ENCODE results near the gene ZNF845. TPM values are rescaled to one million over a fixed set of nuclear protein-coding genes. Genes with fewer than 3 reads are reported as not detected.

The ZNF845 gene
- total and polyA plus RNA-seq, 10 donors = 2.0 to 10.5 (median 8.1) TPM

DNA sequence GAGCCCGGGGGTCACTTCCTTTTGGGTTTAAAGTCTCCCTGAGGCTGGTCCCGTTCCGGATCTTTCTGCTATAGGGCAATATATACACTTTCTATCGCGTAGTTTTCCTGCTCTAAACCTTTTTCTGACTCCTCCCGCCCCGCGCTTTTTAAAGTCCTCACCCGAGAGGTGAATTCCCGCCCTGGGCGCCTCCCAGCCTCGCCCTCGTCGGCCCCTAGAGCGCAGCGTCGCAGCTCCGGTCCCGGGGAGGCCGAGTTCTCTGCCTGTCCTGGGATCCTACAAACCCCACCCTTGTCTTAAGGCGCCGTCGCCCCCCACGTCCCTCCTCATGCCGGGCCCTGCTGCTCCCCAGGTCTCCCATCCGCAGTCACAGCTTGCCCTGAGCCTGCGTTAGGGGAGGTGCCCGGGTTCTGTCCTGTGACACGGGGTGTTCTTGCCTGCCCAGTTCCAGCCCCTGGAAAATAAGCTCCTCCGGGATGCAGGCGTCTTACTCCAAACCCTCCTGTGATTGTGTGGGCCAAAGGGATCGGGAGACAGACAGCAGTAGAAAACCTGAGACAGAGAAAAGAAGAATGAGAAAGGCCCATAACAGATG is 32.4 kb downstream of the ZNF845 start:
- peaks cover 0 to 21% (median 0%) of the 10 kb centered on the region in 8 donors for H3K9me3 ChIP-seq
- H3K36me3 ChIP-seq = peaks cover 0 to 8% (median 0%) of the 10 kb centered on the region in 6 donors
- H3K27me3 ChIP-seq (replicated peaks in 1 of 7) = no peaks in the 10 kb centered on the region
- H3K4me3 ChIP-seq = peak overlapping the region; percentile 48 to 90 (median 68)
- H3K27ac ChIP-seq = peak overlapping the region; percentile 30 to 88 (median 79)
- peak; percentile 81 for DNase-seq
- H3K4me1 ChIP-seq = peaks cover 0 to 20% (median 14%) of the 10 kb centered on the region in 6 donors
- WGBS, 5 donors = 0 to 2% (median 1%) methylated on average over 21 to 32 of the region's 32 CpGs
- TF ChIP-seq POLR2AphosphoS5 (IDR thresholded peaks at IDR 0.05) = no peak
- TF ChIP-seq, protein P1, sequence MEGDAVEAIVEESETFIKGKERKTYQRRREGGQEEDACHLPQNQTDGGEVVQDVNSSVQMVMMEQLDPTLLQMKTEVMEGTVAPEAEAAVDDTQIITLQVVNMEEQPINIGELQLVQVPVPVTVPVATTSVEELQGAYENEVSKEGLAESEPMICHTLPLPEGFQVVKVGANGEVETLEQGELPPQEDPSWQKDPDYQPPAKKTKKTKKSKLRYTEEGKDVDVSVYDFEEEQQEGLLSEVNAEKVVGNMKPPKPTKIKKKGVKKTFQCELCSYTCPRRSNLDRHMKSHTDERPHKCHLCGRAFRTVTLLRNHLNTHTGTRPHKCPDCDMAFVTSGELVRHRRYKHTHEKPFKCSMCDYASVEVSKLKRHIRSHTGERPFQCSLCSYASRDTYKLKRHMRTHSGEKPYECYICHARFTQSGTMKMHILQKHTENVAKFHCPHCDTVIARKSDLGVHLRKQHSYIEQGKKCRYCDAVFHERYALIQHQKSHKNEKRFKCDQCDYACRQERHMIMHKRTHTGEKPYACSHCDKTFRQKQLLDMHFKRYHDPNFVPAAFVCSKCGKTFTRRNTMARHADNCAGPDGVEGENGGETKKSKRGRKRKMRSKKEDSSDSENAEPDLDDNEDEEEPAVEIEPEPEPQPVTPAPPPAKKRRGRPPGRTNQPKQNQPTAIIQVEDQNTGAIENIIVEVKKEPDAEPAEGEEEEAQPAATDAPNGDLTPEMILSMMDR (IDR thresholded peaks at IDR 0.05 in 8 of 11, conservative IDR thresholded peaks at IDR 0.05 in 3 of 11) = no peak
- no peak for TF ChIP-seq POLR2A (IDR thresholded peaks at IDR 0.05)
- intact Hi-C loops (cut with DNase I; ENCODE audit: low total_unique reads) = loop anchor here (10.0 kb wide), 1 partner anchor 171 kb away; the partner anchor contains the start of gene ZNF665

DNA sequence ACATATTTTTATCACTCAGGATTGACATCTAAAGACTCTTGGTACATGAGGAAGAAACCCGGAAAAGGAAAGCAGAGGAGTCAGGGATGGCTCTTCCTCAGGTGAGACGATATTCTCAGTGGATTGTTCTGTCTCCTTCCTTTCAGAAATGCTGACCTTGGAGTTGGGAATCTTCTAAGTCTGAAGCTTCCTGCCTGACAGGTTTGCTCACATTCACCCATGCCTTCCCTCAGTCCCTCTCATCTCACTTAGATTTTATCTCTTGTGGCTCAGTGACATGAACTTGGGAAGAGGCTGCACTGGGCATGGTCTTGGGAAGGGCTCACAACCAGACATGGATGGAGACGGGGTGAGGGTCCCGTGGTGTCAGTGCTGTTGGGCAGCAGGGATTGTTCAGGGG is 38.6 kb downstream of the ZNF845 start:
- Histone ChIP-seq H3K36me3 (peaks cover 0 to 64% (median 40%) of the 10 kb centered on the region in 6 donors), H3K27me3 (replicated peaks in 1 of 7) (no peaks in the 10 kb centered on the region), H3K4me1 (peaks cover 0 to 1% (median under 1%) of the 10 kb centered on the region in 6 donors), H3K27ac (no peak overlapping the region), H3K9me3 (peaks cover 0 to 54% (median 12%) of the 10 kb centered on the region in 8 donors), H3K4me3 (no peak overlapping the region)
- DNase-seq = no peak
- intact Hi-C loops (cut with DNase I; ENCODE audit: low total_unique reads) = no loop called here
- 91 to 99% (median 92%) methylated on average over 4 of the region's 4 CpGs for WGBS, 5 donors
- no peak for TF ChIP-seq POLR2AphosphoS5 (IDR thresholded peaks at IDR 0.05)
- TF ChIP-seq POLR2A (IDR thresholded peaks at IDR 0.05) = no peak
- TF ChIP-seq, protein P1 (IDR thresholded peaks at IDR 0.05 in 8 of 11, conservative IDR thresholded peaks at IDR 0.05 in 3 of 11) = no peak

DNA sequence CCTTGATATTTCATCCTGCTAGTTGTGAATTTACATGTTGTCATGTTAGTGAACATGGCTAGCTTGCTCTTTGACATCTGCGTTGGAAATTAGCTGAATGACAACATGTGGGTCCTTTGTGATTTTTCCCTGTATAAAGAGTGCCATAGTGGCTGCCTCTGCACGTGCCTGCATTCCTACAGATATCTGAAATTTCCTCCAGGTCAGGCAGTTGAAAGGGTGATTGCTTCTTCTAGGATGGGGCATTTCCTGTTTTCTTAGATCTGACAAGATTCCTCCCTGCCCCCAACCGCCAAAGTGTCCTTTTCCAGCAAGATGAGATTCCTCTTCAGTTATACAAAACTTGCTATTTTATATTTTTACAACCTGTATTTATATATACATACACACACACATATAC is 40.7 kb downstream of the ZNF845 start:
- Histone ChIP-seq H3K4me3 (no peak overlapping the region), H3K9me3 (peaks cover 0 to 66% (median 33%) of the 10 kb centered on the region in 8 donors), H3K36me3 (peaks cover 5 to 85% (median 60%) of the 10 kb centered on the region in 6 donors), H3K4me1 (no peaks in the 10 kb centered on the region), H3K27me3 (replicated peaks in 1 of 7) (no peaks in the 10 kb centered on the region), H3K27ac (no peak overlapping the region)
- no peak for TF ChIP-seq POLR2AphosphoS5 (IDR thresholded peaks at IDR 0.05)
- TF ChIP-seq POLR2A (IDR thresholded peaks at IDR 0.05) = no peak
- TF ChIP-seq, protein P1 (IDR thresholded peaks at IDR 0.05 in 8 of 11, conservative IDR thresholded peaks at IDR 0.05 in 3 of 11) = no peak
- WGBS, 5 donors = 53 to 83% (median 59%) methylated on average over 3 of the region's 3 CpGs
- intact Hi-C loops (cut with DNase I; ENCODE audit: low total_unique reads) = no loop called here
- no peak for DNase-seq

DNA sequence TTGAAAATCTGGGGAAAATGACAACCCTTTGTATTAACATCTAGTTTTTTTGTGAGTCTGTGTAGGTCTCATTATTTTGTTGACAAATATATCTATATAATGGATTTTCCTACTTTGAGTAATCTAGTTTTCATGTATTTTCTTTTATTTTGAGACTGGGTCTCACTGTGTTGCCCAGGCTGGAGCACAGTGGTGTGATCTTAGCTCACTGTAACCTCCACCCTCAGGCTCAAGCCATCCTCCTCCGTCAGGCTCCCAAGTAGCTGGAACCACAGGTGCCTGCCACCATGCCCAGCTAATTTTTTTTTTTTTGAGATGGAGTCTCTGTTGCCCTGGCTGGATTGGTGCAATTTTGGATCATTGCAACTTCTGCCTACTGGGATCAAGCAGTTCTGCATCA is 41.2 kb downstream of the ZNF845 start:
- no peak for DNase-seq
- intact Hi-C loops (cut with DNase I; ENCODE audit: low total_unique reads) = no loop called here
- WGBS, 5 donors = 85 to 100% (median 96%) methylated on average over 1 of the region's 1 CpG
- no peaks in the 10 kb centered on the region for H3K4me1 ChIP-seq
- no peak overlapping the region for H3K27ac ChIP-seq
- H3K4me3 ChIP-seq = no peak overlapping the region
- TF ChIP-seq POLR2AphosphoS5 (IDR thresholded peaks at IDR 0.05) (no peak), POLR2A (IDR thresholded peaks at IDR 0.05) (no peak)
- TF ChIP-seq, protein P1 (IDR thresholded peaks at IDR 0.05 in 8 of 11, conservative IDR thresholded peaks at IDR 0.05 in 3 of 11) = no peak
- H3K27me3 ChIP-seq (replicated peaks in 1 of 7) = no peaks in the 10 kb centered on the region
- peaks cover 9 to 90% (median 64%) of the 10 kb centered on the region in 6 donors for H3K36me3 ChIP-seq
- H3K9me3 ChIP-seq = peaks cover 3 to 70% (median 37%) of the 10 kb centered on the region in 8 donors
